ENCODE measurements around the gene ETNK2. TPM values are rescaled to one million over a fixed set of nuclear protein-coding genes. Genes with fewer than 3 reads are reported as not detected.

Gene ETNK2
- total RNA-seq, 1 donor from 2014 or later: 10.0 TPM

- no peaks in the 10 kb centered on the region for H3K36me3 Mint-ChIP-seq
- no peak for TF ChIP-seq CTCF (conservative IDR thresholded peaks at IDR 0.05)
- DNase-seq (ENCODE audit: extremely low spot score, unreplicated experiment): no peak
- no peak overlapping the region for H3K27ac Mint-ChIP-seq
- H3K27me3 Mint-ChIP-seq: no peaks in the 10 kb centered on the region
- H3K9me3 Mint-ChIP-seq: no peaks in the 10 kb centered on the region
- H3K4me1 Mint-ChIP-seq (ENCODE audit: unreplicated experiment): peaks cover 46% of the 10 kb centered on the region
- H3K4me3 Mint-ChIP-seq: no peak overlapping the region
Measured at GRCh38 chr1:204096931-204097330, 54.9 kb downstream of the ETNK2 start.

- no peak for DNase-seq (ENCODE audit: extremely low spot score, unreplicated experiment)
- H3K36me3 Mint-ChIP-seq: peaks cover 5% of the 10 kb centered on the region
- TF ChIP-seq CTCF (conservative IDR thresholded peaks at IDR 0.05): no peak
- peaks cover 60% of the 10 kb centered on the region for H3K4me1 Mint-ChIP-seq (ENCODE audit: unreplicated experiment)
- H3K4me3 Mint-ChIP-seq: peak overlapping the region; percentile 71
- H3K27me3 Mint-ChIP-seq: no peaks in the 10 kb centered on the region
- no peaks in the 10 kb centered on the region for H3K9me3 Mint-ChIP-seq
- H3K27ac Mint-ChIP-seq: peak overlapping the region; percentile 61
Measured at GRCh38 chr1:204094856-204095634, 56.8 kb downstream of the ETNK2 start.

GRCh38 chr1:204094313-204094729 is 57.5 kb downstream of the ETNK2 start:
- DNase-seq (ENCODE audit: extremely low spot score, unreplicated experiment): no peak
- Mint-ChIP-seq H3K27me3 (no peaks in the 10 kb centered on the region), H3K4me3 (peak overlapping the region; percentile 71), H3K4me1 (ENCODE audit: unreplicated experiment) (peaks cover 67% of the 10 kb centered on the region), H3K27ac (peak overlapping the region; percentile 61), H3K36me3 (peaks cover 5% of the 10 kb centered on the region), H3K9me3 (no peaks in the 10 kb centered on the region)
- no peak for TF ChIP-seq CTCF (conservative IDR thresholded peaks at IDR 0.05)

- Mint-ChIP-seq H3K4me1 (ENCODE audit: unreplicated experiment) (peaks cover 72% of the 10 kb centered on the region), H3K27ac (peak overlapping the region; percentile 61)
Measured at GRCh38 chr1:204093781-204094180, 58.1 kb downstream of the ETNK2 start.

GRCh38 chr1:204093421-204093717 is 58.5 kb downstream of the ETNK2 start:
- no peak for TF ChIP-seq CTCF (conservative IDR thresholded peaks at IDR 0.05)
- Mint-ChIP-seq H3K27me3 (no peaks in the 10 kb centered on the region), H3K9me3 (no peaks in the 10 kb centered on the region), H3K27ac (peak overlapping the region; percentile 61), H3K36me3 (peaks cover 5% of the 10 kb centered on the region), H3K4me1 (ENCODE audit: unreplicated experiment) (peaks cover 77% of the 10 kb centered on the region), H3K4me3 (peak overlapping the region; percentile 31)
- DNase-seq (ENCODE audit: extremely low spot score, unreplicated experiment): no peak

More at GRCh38 chr1:204093781-204094180, 58.1 kb downstream of the ETNK2 start:
- H3K27me3 Mint-ChIP-seq: no peaks in the 10 kb centered on the region
- H3K4me3 Mint-ChIP-seq: peak overlapping the region; percentile 71
- peaks cover 5% of the 10 kb centered on the region for H3K36me3 Mint-ChIP-seq
- no peaks in the 10 kb centered on the region for H3K9me3 Mint-ChIP-seq
- DNase-seq (ENCODE audit: extremely low spot score, unreplicated experiment): no peak
- TF ChIP-seq CTCF (conservative IDR thresholded peaks at IDR 0.05): no peak
